Fibroblast of lung (primary cell): ENCODE data around the gene ARRDC1. TPM values are rescaled to one million over a fixed set of nuclear protein-coding genes. Genes with fewer than 3 reads are reported as not detected.
"Not testable (repeated sequence)": the region's sequence is repeated elsewhere in the genome, so short reads cannot be mapped to it uniquely, and the experiment has no call there.

Source experiments
- DNase-seq, 2 donors: peaks; one replicate each; pipeline versions ENCODE4 v3.0.0 to v3.0.0-alpha.2; 2010; ENCODE audit warnings: low read depth in 2 of 2
- H2AFZ ChIP-seq: 2 replicates; pipeline ENCODE4 v1.5.1; 2012; ENCODE audit warnings: low read length, control low read depth, inconsistent platforms
- H3K27ac ChIP-seq: 2 replicates; pipeline ENCODE4 v1.5.1; 2011; ENCODE audit warnings: low read length, control low read depth; ENCODE audit not compliant: insufficient read depth
- H3K27me3 ChIP-seq: 2 replicates; pipeline ENCODE4 v1.5.1; 2011; ENCODE audit warnings: mild to moderate bottlenecking, low read length; ENCODE audit not compliant: control insufficient read depth, insufficient read depth
- H3K36me3 ChIP-seq: 2 replicates; pipeline ENCODE4 v1.5.1; 2011; ENCODE audit warnings: low read length; ENCODE audit not compliant: control insufficient read depth, insufficient read depth
- H3K4me1 ChIP-seq: 2 replicates; pipeline ENCODE4 v1.5.1; 2011; ENCODE audit warnings: low read length; ENCODE audit not compliant: control insufficient read depth, insufficient read depth; ENCODE audit errors: extremely low read depth
- H3K4me2 ChIP-seq: 2 replicates; pipeline ENCODE4 v1.5.1; 2011; ENCODE audit warnings: low read length, control low read depth; ENCODE audit not compliant: insufficient read depth; ENCODE audit errors: extremely low read depth
- H3K4me3 ChIP-seq, 4 experiments: fragments of 200-600 bp in 1 of 4; sonication (generic) in 1 of 4; replicated peaks in 1 of 4; 2 replicates each; pipeline ENCODE4 v1.5.1; 2011 to 2016; ENCODE audit warnings: low read length in 4 of 4, low read depth in 3 of 4, mild to moderate bottlenecking in 3 of 4, control low read depth in 2 of 4, inconsistent platforms in 1 of 4, mixed read lengths in 1 of 4; ENCODE audit not compliant: insufficient read depth in 1 of 4; ENCODE audit errors: control extremely low read depth in 1 of 4
- H3K79me2 ChIP-seq: 2 replicates; pipeline ENCODE4 v1.5.1; 2012; ENCODE audit warnings: mild to moderate bottlenecking, low read length, inconsistent platforms; ENCODE audit not compliant: control insufficient read depth, insufficient read depth
- H3K9ac ChIP-seq: 2 replicates; pipeline ENCODE4 v1.5.1; 2011; ENCODE audit warnings: mild to moderate bottlenecking, low read length, control low read depth; ENCODE audit not compliant: insufficient read depth
- H3K9me3 ChIP-seq: 2 replicates; pipeline ENCODE4 v1.5.1; 2012; ENCODE audit warnings: low read depth, low read length; ENCODE audit not compliant: control insufficient read depth, insufficient read depth
- H4K20me1 ChIP-seq: 2 replicates; pipeline ENCODE4 v1.5.1; 2011; ENCODE audit warnings: low read length; ENCODE audit not compliant: control insufficient read depth, insufficient read depth; ENCODE audit errors: extremely low read depth
- CTCF ChIP-seq, 2 donors: IDR thresholded peaks in 1 of 2; conservative IDR thresholded peaks in 1 of 2; 1 replicate in 1 of 2; 2 replicates in 1 of 2; pipeline ENCODE4 v1.5.1; 2011 to 2012; ENCODE audit warnings: low read length in 2 of 2, control low read depth in 1 of 2, inconsistent platforms in 1 of 2, low read depth in 1 of 2, mild to moderate bottlenecking in 1 of 2
- EZH2 ChIP-seq: IDR thresholded peaks from 2 replicates; pipeline ENCODE4 v1.5.1; 2012; ENCODE audit warnings: low read length, control low read depth, mild to moderate bottlenecking; ENCODE audit errors: missing control alignments
- polyA plus RNA-seq, 2 donors: library from polyadenylated mRNA; depleted of rRNA in 1 of 2; stranded (reverse) in 1 of 2; unstranded in 1 of 2; fragments of >200 nt; gene quantifications; 2 replicates each; pipeline ENCODE4 v1.2.1, GENCODE V29; 2011 to 2012; ENCODE audit warnings: missing spikeins in 1 of 2
- total RNA-seq: library from RNA; depleted of rRNA; stranded (reverse); fragments of >200 nt; gene quantifications from 2 replicates; pipeline ENCODE4 v1.2.1, GENCODE V29; 2014

Gene ARRDC1
- total and polyA plus RNA-seq, 2 donors (not counting 1 experiment from before 2014, with no cell fraction given), result 8.3 to 17.2 TPM

- peak overlapping the region; percentile 96 for H3K4me2 ChIP-seq
- H3K9me3 ChIP-seq, result no peaks in the 10 kb centered on the region
- DNase-seq, result no peak
- peak overlapping the region in 3 of 4 experiments; percentile 9 to 92 (median 63) for H3K4me3 ChIP-seq
- peaks cover 1% of the 10 kb centered on the region for H3K36me3 ChIP-seq
- no peaks in the 10 kb centered on the region for H4K20me1 ChIP-seq
- H3K27me3 ChIP-seq, result no peaks in the 10 kb centered on the region
- H3K79me2 ChIP-seq, result peaks cover 80% of the 10 kb centered on the region
- H3K27ac ChIP-seq, result no peak overlapping the region
- no peak overlapping the region for H2AFZ ChIP-seq
- TF ChIP-seq EZH2 (no peak), CTCF (conservative IDR thresholded peaks at IDR 0.05 in 1 of 2, IDR thresholded peaks at IDR 0.05 in 1 of 2; ENCODE audit: low read depth in 1 of 2, low read length in 2 of 2) (no peak)
- H3K9ac ChIP-seq, result no peak overlapping the region
- peaks cover 7% of the 10 kb centered on the region for H3K4me1 ChIP-seq
Observed at GRCh38 chr9:137620581-137620980, 15.1 kb downstream of the ARRDC1 start.

GRCh38 chr9:137621131-137621757 lies 15.8 kb downstream of the ARRDC1 start:
- peak overlapping the region; percentile 96 for H3K4me2 ChIP-seq
- H2AFZ ChIP-seq, result no peak overlapping the region
- no peak overlapping the region for H3K9ac ChIP-seq
- H3K36me3 ChIP-seq, result no peaks in the 10 kb centered on the region
- no peak overlapping the region for H3K27ac ChIP-seq
- TF ChIP-seq CTCF (conservative IDR thresholded peaks at IDR 0.05 in 1 of 2, IDR thresholded peaks at IDR 0.05 in 1 of 2; ENCODE audit: low read depth in 1 of 2, low read length in 2 of 2) (peak; percentile 36 to 40), EZH2 (no peak)
- peaks cover 82% of the 10 kb centered on the region for H3K79me2 ChIP-seq
- peak in 1 of 2 donors; percentile 33 for DNase-seq
- H4K20me1 ChIP-seq, result no peaks in the 10 kb centered on the region
- no peaks in the 10 kb centered on the region for H3K27me3 ChIP-seq
- peaks cover 7% of the 10 kb centered on the region for H3K4me1 ChIP-seq
- H3K9me3 ChIP-seq, result no peaks in the 10 kb centered on the region
- H3K4me3 ChIP-seq, result no peak overlapping the region

GRCh38 chr9:137622211-137622610 lies 16.7 kb downstream of the ARRDC1 start:
- not testable (repeated sequence) for H2AFZ ChIP-seq, DNase-seq, H3K4me1 ChIP-seq, H3K4me3 ChIP-seq, H3K4me2 ChIP-seq, H4K20me1 ChIP-seq, H3K9me3 ChIP-seq, H3K27me3 ChIP-seq, H3K9ac ChIP-seq, H3K27ac ChIP-seq, H3K36me3 ChIP-seq
- peaks cover 83% of the 10 kb centered on the region for H3K79me2 ChIP-seq
